Measurements from ENCODE around the gene LMAN1L.
A peak's percentile ranks its signal among the peaks of the same experiment; 100 is the strongest.

Gene LMAN1L

GRCh38 chr15:74794248-74794969, 18.2 kb upstream of the LMAN1L start:
- DNase-seq, result no peak

GRCh38 chr15:74794970-74795349, 17.7 kb upstream of the LMAN1L start:
- DNase-seq, result no peak

GRCh38 chr15:74795966-74796625, 16.5 kb upstream of the LMAN1L start:
- no peak for DNase-seq

- DNase-seq, result no peak
Measured at GRCh38 chr15:74798388-74799254, 14.0 kb upstream of the LMAN1L start.

GRCh38 chr15:74799255-74799855, 13.3 kb upstream of the LMAN1L start:
- DNase-seq, result no peak

GRCh38 chr15:74799856-74800558, 12.6 kb upstream of the LMAN1L start:
- DNase-seq, result peak; percentile 11

GRCh38 chr15:74800559-74801094, 12.0 kb upstream of the LMAN1L start:
- DNase-seq, result no peak

GRCh38 chr15:74801311-74801997, 11.2 kb upstream of the LMAN1L start:
- no peak for DNase-seq

- DNase-seq, result no peak
Measured at GRCh38 chr15:74802290-74802689, 10.3 kb upstream of the LMAN1L start.

GRCh38 chr15:74802862-74803447, 9.7 kb upstream of the LMAN1L start:
- no peak for DNase-seq

GRCh38 chr15:74804935-74805334, 7.7 kb upstream of the LMAN1L start:
- no peak for DNase-seq

- no peak for DNase-seq
Measured at GRCh38 chr15:74807282-74807681, 5.4 kb upstream of the LMAN1L start.

- no peak for DNase-seq
Measured at GRCh38 chr15:74808078-74808839, 4.4 kb upstream of the LMAN1L start.

- DNase-seq, result no peak
Measured at GRCh38 chr15:74808840-74809229, 3.8 kb upstream of the LMAN1L start.

GRCh38 chr15:74809242-74809641, 3.4 kb upstream of the LMAN1L start:
- no peak for DNase-seq

- DNase-seq, result no peak
Measured at GRCh38 chr15:74809956-74810355, 2.7 kb upstream of the LMAN1L start.

GRCh38 chr15:74815121-74815934, 2.7 kb downstream of the LMAN1L start:
- DNase-seq, result peak; percentile 10

GRCh38 chr15:74815961-74816360, 3.3 kb downstream of the LMAN1L start:
- no peak for DNase-seq

GRCh38 chr15:74816624-74817369, 4.2 kb downstream of the LMAN1L start:
- DNase-seq, result no peak

Measured in DMS 273 treated with DMSO at 0.1 percent for 48 hours (cell line).